Mesenchymal stem cell (in vitro differentiated cells and primary cell): ENCODE results near the gene NUDT9.
A peak's percentile ranks its signal among the peaks of the same experiment; 100 is the strongest.

ENCODE experiments used
- DNase-seq: peaks from one replicate; pipeline ENCODE4 v3.0.0-alpha.2; 2013
- H2AFZ ChIP-seq: one replicate; pipeline ENCODE4 v1.6.1; 2013; ENCODE audit warnings: low read depth, mild to moderate bottlenecking, control low read depth, inconsistent platforms, low read length, moderate library complexity
- H2AK5ac ChIP-seq: 2 replicates; pipeline ENCODE4 v1.6.1; 2013; ENCODE audit warnings: low read length, moderate library complexity, mild to moderate bottlenecking, inconsistent platforms; ENCODE audit not compliant: severe bottlenecking
- H2BK120ac ChIP-seq: one replicate; pipeline ENCODE4 v1.6.1; 2013; ENCODE audit warnings: low read depth, mild to moderate bottlenecking, inconsistent platforms, low read length, moderate library complexity
- H2BK12ac ChIP-seq, 2 experiments: one replicate each; pipeline ENCODE4 v1.6.1; 2013; ENCODE audit warnings: inconsistent platforms in 2 of 2, low read length in 2 of 2, mild to moderate bottlenecking in 2 of 2, moderate library complexity in 2 of 2, control low read depth in 1 of 2
- H2BK15ac ChIP-seq: one replicate; pipeline ENCODE4 v1.6.1; 2013; ENCODE audit warnings: mild to moderate bottlenecking, low read depth, inconsistent platforms; ENCODE audit not compliant: poor library complexity, severe bottlenecking
- H2BK5ac ChIP-seq: 2 replicates; pipeline ENCODE4 v1.6.1; 2013; ENCODE audit warnings: low read depth, mild to moderate bottlenecking, low read length, control low read depth, inconsistent platforms; ENCODE audit not compliant: poor library complexity, severe bottlenecking
- H3K14ac ChIP-seq, 2 experiments: one replicate each; pipeline ENCODE4 v1.6.1; 2013; ENCODE audit warnings: inconsistent platforms in 2 of 2, low read length in 2 of 2, control low read depth in 1 of 2, mild to moderate bottlenecking in 1 of 2, moderate library complexity in 1 of 2
- H3K18ac ChIP-seq, 2 experiments: one replicate each; pipeline ENCODE4 v1.6.1; 2013; ENCODE audit warnings: inconsistent platforms in 2 of 2, low read length in 2 of 2, control low read depth in 1 of 2, low read depth in 1 of 2, mild to moderate bottlenecking in 1 of 2
- H3K23ac ChIP-seq, 2 experiments: one replicate each; pipeline ENCODE4 v1.6.1; 2013; ENCODE audit warnings: inconsistent platforms in 2 of 2, low read length in 2 of 2, mild to moderate bottlenecking in 2 of 2, moderate library complexity in 2 of 2, control low read depth in 1 of 2
- H3K27ac ChIP-seq: 2 replicates; pipeline ENCODE4 v1.5.1; 2013; ENCODE audit warnings: mild to moderate bottlenecking, moderate library complexity, low read length, control low read depth, inconsistent platforms; ENCODE audit not compliant: poor library complexity, severe bottlenecking
- H3K27me3 ChIP-seq, 2 experiments: 2 replicates each; pipeline versions ENCODE4 v1.6.1 to v1.7.0; 2013; ENCODE audit warnings: low read length in 2 of 2, mild to moderate bottlenecking in 2 of 2, moderate library complexity in 2 of 2, control low read depth in 1 of 2, inconsistent platforms in 1 of 2; ENCODE audit not compliant: control insufficient read depth in 1 of 2, insufficient read depth in 1 of 2
- H3K36me3 ChIP-seq, 2 experiments: 2 replicates each; pipeline versions ENCODE4 v1.6.1 to v1.7.0; 2013; ENCODE audit warnings: low read length in 2 of 2, control low read depth in 1 of 2, inconsistent platforms in 1 of 2, low read depth in 1 of 2, mild to moderate bottlenecking in 1 of 2; ENCODE audit not compliant: insufficient read depth in 2 of 2, control insufficient read depth in 1 of 2
- H3K4ac ChIP-seq, 2 experiments: one replicate each; pipeline ENCODE4 v1.6.1; 2013; ENCODE audit warnings: inconsistent platforms in 2 of 2, low read length in 2 of 2, mild to moderate bottlenecking in 2 of 2, moderate library complexity in 2 of 2, control low read depth in 1 of 2, low read depth in 1 of 2
- H3K4me1 ChIP-seq: 2 replicates; pipeline ENCODE4 v1.6.1; 2013; ENCODE audit warnings: low read depth, low read length, control low read depth; ENCODE audit not compliant: control insufficient read depth, insufficient read depth
- H3K4me2 ChIP-seq: 2 replicates; pipeline ENCODE4 v1.6.1; 2013; ENCODE audit warnings: low read length, mild to moderate bottlenecking, inconsistent platforms; ENCODE audit not compliant: poor library complexity, severe bottlenecking
- H3K4me3 ChIP-seq, 2 experiments: 2 replicates each; pipeline versions ENCODE4 v1.5.1 to v1.7.0; 2013; ENCODE audit warnings: low read length in 2 of 2, mild to moderate bottlenecking in 2 of 2, control low read depth in 1 of 2, low read depth in 1 of 2; ENCODE audit not compliant: insufficient read depth in 1 of 2
- H3K79me1 ChIP-seq: replicated peaks from 2 replicates; pipeline ENCODE4 v1.6.1; 2013; ENCODE audit warnings: mild to moderate bottlenecking, control low read depth, low read length, inconsistent platforms; ENCODE audit not compliant: poor library complexity, severe bottlenecking
- H3K9ac ChIP-seq: 2 replicates; pipeline ENCODE4 v1.7.0; 2013; ENCODE audit warnings: mild to moderate bottlenecking, low read length, moderate library complexity
- H3K9me3 ChIP-seq: 2 replicates; pipeline ENCODE4 v1.7.0; 2013; ENCODE audit warnings: mild to moderate bottlenecking, low read length; ENCODE audit not compliant: control insufficient read depth
- H4K8ac ChIP-seq: one replicate; pipeline ENCODE4 v1.6.1; 2013; ENCODE audit warnings: inconsistent platforms, mild to moderate bottlenecking, low read length, moderate library complexity
- H4K91ac ChIP-seq: one replicate; pipeline ENCODE4 v1.6.1; 2013; ENCODE audit warnings: mild to moderate bottlenecking, low read length, inconsistent platforms
- WGBS: methylation state at CpG from one replicate; pipeline ENCODE4 v1.1.7; 2013; ENCODE audit warnings: mixed read lengths; 5-methylcytosine and 5-hydroxymethylcytosine counted together

Gene NUDT9

GRCh38 chr4:87430038-87430437 is 7.7 kb downstream of the NUDT9 start:
- H3K27me3 ChIP-seq = no peaks in the 10 kb centered on the region
- H3K23ac ChIP-seq = no peak overlapping the region
- no peak overlapping the region for H3K9ac ChIP-seq
- H3K4ac ChIP-seq = no peak overlapping the region
- no peak overlapping the region for H2BK12ac ChIP-seq
- WGBS = 89% methylated on average over 2 of the region's 2 CpGs
- no peak overlapping the region for H2BK15ac ChIP-seq
- H3K36me3 ChIP-seq = peaks cover 0 to 2% of the 10 kb centered on the region in 2 experiments
- DNase-seq = no peak
- peaks cover 4% of the 10 kb centered on the region for H3K4me1 ChIP-seq
- no peak overlapping the region for H3K4me3 ChIP-seq
- no peak overlapping the region for H2BK5ac ChIP-seq
- no peak overlapping the region for H3K14ac ChIP-seq
- H3K4me2 ChIP-seq = no peak overlapping the region
- H2AFZ ChIP-seq = no peak overlapping the region
- peaks cover 11% of the 10 kb centered on the region for H3K79me1 ChIP-seq
- no peak overlapping the region for H4K8ac ChIP-seq
- no peak overlapping the region for H2AK5ac ChIP-seq
- H4K91ac ChIP-seq = no peak overlapping the region
- no peak overlapping the region for H3K27ac ChIP-seq
- no peak overlapping the region for H3K18ac ChIP-seq
- H3K9me3 ChIP-seq = no peaks in the 10 kb centered on the region
- no peak overlapping the region for H2BK120ac ChIP-seq

GRCh38 chr4:87433342-87433741 is 11.0 kb downstream of the NUDT9 start:
- H3K14ac ChIP-seq = no peak overlapping the region
- H2BK120ac ChIP-seq = no peak overlapping the region
- H3K4me1 ChIP-seq = peaks cover 1% of the 10 kb centered on the region
- H4K8ac ChIP-seq = no peak overlapping the region
- no peak overlapping the region for H3K23ac ChIP-seq
- H3K36me3 ChIP-seq = peaks cover 4 to 25% of the 10 kb centered on the region in 2 experiments
- no peak overlapping the region for H2BK15ac ChIP-seq
- no peak overlapping the region for H4K91ac ChIP-seq
- no peak overlapping the region for H3K4me2 ChIP-seq
- H2AK5ac ChIP-seq = no peak overlapping the region
- no peaks in the 10 kb centered on the region for H3K9me3 ChIP-seq
- no CpG with 5 or more reads among the region's 2 CpGs for whole genome bisulfite sequencing
- no peak overlapping the region for H3K18ac ChIP-seq
- DNase-seq = no peak
- H3K27me3 ChIP-seq = no peaks in the 10 kb centered on the region
- no peak overlapping the region for H3K9ac ChIP-seq
- no peak overlapping the region for H3K4ac ChIP-seq
- H3K27ac ChIP-seq = no peak overlapping the region
- no peak overlapping the region for H3K4me3 ChIP-seq
- H2AFZ ChIP-seq = no peak overlapping the region
- H3K79me1 ChIP-seq = peaks cover 17% of the 10 kb centered on the region
- H2BK5ac ChIP-seq = no peak overlapping the region
- H2BK12ac ChIP-seq = no peak overlapping the region

- no peaks in the 10 kb centered on the region for H3K27me3 ChIP-seq
- H3K27ac ChIP-seq = no peak overlapping the region
- no peak overlapping the region for H2BK120ac ChIP-seq
- 94% methylated on average over 1 of the region's 3 CpGs for WGBS
- no peak overlapping the region for H4K8ac ChIP-seq
- no peak overlapping the region for H2BK15ac ChIP-seq
- peak; percentile 12 for DNase-seq
- H3K4me2 ChIP-seq = no peak overlapping the region
- H2AFZ ChIP-seq = no peak overlapping the region
- no peak overlapping the region for H3K18ac ChIP-seq
- H3K4me3 ChIP-seq = no peak overlapping the region
- H4K91ac ChIP-seq = no peak overlapping the region
- H3K4ac ChIP-seq = no peak overlapping the region
- H3K36me3 ChIP-seq = peaks cover 6 to 67% of the 10 kb centered on the region in 2 experiments
- H3K23ac ChIP-seq = no peak overlapping the region
- H3K79me1 ChIP-seq = peaks cover 3% of the 10 kb centered on the region
- H3K4me1 ChIP-seq = no peaks in the 10 kb centered on the region
- no peak overlapping the region for H3K14ac ChIP-seq
- no peak overlapping the region for H2BK12ac ChIP-seq
- H2AK5ac ChIP-seq = no peak overlapping the region
- H3K9ac ChIP-seq = no peak overlapping the region
- H2BK5ac ChIP-seq = no peak overlapping the region
- no peaks in the 10 kb centered on the region for H3K9me3 ChIP-seq
These were observed 20.5 kb downstream of the NUDT9 start for GRCh38 chr4:87442889-87443288.

DNA sequence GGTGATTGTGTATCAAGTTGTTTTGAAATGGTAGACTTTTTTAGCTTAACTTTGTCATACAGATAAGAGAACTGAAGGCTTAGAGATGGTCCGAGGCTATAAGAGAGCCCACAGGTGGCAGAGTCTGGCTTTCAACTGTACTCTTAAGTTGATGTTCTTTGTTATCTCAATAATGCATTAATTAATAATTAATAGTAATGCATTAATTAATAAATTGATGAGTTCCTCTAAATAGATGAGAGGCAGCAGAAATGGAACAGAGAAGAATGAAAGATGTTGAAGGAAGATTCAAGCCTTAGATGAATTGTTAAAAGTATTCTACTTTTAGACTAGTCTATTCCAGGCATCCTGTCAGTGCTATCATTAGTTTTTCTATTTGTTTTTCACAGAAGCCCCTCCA is 22.4 kb downstream of the NUDT9 start:
- Histone ChIP-seq H3K79me1 (peaks cover 5% of the 10 kb centered on the region), H3K23ac (no peak overlapping the region), H3K36me3 (peaks cover 2 to 62% of the 10 kb centered on the region in 2 experiments), H2BK15ac (no peak overlapping the region), H2AFZ (no peak overlapping the region), H4K91ac (no peak overlapping the region), H3K9ac (no peak overlapping the region), H2BK120ac (no peak overlapping the region), H3K4me1 (no peaks in the 10 kb centered on the region), H3K4ac (no peak overlapping the region), H3K9me3 (no peaks in the 10 kb centered on the region), H2BK5ac (no peak overlapping the region), H3K27me3 (no peaks in the 10 kb centered on the region), H2AK5ac (no peak overlapping the region), H3K27ac (no peak overlapping the region), H3K4me2 (no peak overlapping the region), H3K14ac (no peak overlapping the region), H3K18ac (no peak overlapping the region), H4K8ac (no peak overlapping the region), H2BK12ac (no peak overlapping the region), H3K4me3 (no peak overlapping the region)
- no peak for DNase-seq
- no CpG with 5 or more reads among the region's 1 CpG for WGBS
